HG03432 (cell line): ENCODE measurements around the gene GEN1.

Source experiments
- ATAC-seq: cut with Tn5 transposase; IDR thresholded peaks from one replicate; pipeline ENCODE4 v1.9.1; 2021; ENCODE audit warnings: mild to moderate bottlenecking, moderate library complexity; ENCODE audit not compliant: unreplicated experiment

GEN1 gene

DNA sequence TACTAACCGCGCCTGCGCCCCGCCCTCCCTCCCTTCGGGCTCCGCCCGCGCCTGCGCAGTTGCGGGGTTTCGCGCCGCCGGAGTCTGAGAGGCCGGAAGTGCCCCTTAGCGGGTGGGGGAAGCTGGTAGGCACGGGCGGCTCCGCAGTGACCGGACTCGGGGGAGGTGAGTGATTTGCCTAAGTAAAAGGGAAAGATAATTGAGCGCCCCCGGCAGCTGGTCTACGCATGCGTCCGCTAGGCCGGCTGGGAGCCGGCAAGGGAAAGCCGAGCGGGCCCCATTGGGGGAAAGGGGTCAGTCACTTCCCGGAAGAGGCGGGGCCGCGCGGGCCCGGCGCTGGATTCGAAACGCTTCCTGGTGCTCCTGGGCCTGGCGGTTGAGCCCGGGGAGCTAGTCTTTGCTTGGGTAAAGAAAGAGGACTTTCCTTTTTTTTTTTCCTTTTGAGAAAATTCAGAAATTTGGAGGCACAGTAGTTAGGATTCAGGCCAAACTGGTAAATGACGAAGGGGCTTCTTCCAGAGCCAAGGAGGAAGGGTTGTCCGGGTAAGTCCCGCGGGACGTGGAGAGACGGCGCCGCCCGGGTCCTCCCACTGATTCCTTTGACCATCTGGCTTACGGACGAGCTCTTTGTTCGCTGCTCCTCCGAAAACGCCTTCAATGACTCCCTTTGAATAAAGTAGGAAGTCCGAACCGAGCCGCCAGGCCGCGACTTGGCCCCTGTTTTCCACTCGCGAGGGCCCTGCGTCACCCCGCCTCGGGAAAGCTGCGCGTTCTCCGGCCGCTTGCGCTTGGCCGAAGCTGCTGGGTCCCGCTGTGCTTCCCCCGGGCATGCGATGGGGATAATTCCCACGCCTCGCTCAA, at the start of gene GEN1, which contains the start of gene SMC6:
Gene GEN1, plus strand, starts transcription at position 336 of the 861 bp plus-strand sequence. CDS start 5,806 bp downstream, outside the sequence.
Gene SMC6, minus strand, starts transcription at position 8 of the 861 bp plus-strand sequence. CDS start 7,864 bp downstream, outside the sequence.
- peak; percentile 76 for ATAC-seq

DNA sequence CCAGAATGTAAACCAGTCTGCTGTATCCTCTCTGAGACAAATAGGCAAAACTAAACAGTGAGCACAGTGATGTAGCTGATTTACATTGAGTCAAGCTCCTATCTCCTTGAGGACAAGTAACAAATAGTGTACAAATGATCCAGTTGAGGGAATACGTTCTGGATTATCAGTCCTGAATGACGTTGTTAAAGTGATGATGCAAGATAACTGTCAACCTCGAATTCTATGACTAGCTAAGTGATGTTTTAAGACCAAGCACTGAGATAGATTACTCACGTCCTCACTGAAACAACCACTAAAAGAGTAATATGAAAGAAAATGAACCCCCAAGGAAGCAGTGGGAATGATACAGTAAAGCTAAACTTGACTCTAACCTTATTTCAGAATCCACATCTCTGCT, 47.1 kb upstream of the GEN1 start:
- ATAC-seq = no peak

GRCh38 chr2:17708501-17708900, 45.4 kb upstream of the GEN1 start:
- ATAC-seq = no peak

DNA sequence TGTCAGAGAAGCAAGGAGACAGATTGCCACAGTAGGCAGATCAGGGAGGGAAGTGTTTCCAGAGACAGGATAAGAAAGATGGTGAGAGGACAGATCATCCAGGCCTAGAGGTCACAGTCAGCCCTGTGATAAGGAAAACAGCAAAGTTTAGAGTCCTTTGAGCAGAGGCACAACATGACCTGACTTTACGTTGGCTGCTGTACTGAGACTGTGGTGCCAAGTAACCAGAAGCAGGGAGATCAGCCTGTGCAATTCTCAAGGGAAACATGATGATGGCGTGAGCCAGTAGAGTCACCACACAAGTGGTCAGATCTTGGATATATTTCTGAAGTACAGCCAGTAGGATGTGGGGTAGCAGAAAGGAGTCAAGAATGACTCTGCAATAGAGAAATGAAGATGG, 44.0 kb upstream of the GEN1 start:
- ATAC-seq = no peak

DNA sequence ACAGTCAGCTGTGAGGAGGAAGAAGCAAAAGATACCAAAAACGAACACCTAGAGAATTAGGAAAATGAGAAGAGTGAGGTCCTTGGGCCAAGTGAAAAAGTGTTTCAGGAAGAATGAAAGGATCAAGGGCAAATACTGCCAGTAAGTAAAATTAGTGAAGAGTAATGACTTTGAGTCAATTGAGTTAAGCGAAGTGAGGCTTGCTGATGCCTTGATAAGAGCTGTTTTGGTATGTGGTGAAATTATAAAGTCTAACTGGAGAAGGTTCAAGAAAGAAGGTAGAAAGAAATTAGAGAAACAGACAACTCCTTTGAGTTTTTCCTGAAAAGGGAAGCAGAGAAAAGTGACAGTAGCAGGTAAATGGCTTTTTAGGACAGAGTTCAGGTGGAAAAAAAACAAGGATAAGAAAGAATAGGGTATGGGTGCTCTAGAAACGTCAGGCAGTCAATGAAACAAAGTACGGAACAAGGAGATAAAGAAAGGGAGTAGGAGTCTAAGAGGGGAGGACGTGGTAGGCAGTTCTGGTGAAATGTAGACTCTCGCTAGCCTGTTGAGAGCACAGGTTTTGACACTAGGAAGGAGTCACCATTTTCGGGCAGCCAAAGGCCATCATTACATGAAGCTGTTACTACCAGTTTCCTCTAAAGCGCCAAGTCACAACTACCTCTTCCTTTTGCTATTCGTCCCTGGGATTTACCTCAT, 43.2 kb upstream of the GEN1 start:
- no peak for ATAC-seq

GRCh38 chr2:17713291-17713690, 40.6 kb upstream of the GEN1 start:
- ATAC-seq = no peak

DNA sequence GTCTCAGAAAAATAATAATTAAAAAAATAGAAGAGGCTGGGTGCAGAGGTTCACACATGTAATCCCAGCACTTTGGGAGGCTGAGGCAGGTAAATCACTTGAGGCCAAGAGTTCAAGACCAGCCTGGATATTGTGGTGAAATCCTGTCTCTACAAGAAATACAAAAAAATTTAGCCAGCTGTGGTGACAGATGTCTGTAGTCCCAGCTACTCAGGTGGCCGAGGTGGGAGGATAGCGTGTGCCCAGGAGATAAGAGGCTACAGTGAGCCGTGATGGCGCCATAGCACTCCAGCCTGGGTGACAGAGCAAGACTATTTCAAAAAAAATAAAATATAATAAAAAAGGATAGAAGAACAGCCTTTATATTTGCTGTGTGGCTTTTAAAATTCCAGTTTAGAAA, 36.3 kb upstream of the GEN1 start:
- ATAC-seq = no peak

GRCh38 chr2:17718689-17719088, 35.2 kb upstream of the GEN1 start:
- no peak for ATAC-seq

DNA sequence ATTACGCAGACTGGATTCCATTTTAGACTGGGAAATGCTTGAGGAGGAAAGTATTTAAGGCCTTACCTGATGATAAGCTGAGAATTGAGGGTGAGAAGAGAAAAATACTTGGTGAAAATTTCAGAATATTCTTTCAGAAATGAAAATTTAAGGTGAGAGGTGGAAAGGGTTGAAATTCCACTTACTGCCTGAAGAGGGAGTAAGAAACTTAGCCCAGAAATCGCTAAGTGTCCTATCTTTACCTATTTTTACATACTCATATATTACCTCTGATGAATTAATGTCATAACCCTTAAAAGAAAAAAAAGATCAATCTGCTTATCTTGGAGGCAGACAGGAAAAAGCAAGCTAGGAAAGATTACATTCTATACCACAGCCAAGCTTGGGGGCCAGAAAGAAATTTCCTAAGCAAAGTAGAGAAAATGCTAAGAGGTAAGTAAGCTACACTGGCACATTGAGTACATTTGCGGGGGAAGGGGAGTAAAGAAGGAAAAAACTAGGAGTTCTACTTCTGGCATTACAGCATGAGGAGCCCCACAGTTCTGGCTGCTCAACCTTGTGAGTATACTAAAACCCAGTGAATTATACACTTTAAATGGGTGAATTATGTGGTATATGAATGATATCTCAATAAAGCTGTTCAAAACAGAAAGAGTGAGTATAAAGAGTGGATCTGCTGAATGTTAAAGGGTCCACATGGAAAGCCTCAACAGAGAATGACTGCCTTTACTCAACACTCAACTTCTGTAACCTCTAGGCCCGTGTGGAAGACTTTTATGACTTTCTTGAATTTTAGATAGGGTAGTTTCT, 34.2 kb upstream of the GEN1 start:
- peak; percentile 77 for ATAC-seq

- ATAC-seq = no peak
Measured at GRCh38 chr2:17728210-17728609, 25.7 kb upstream of the GEN1 start.

DNA sequence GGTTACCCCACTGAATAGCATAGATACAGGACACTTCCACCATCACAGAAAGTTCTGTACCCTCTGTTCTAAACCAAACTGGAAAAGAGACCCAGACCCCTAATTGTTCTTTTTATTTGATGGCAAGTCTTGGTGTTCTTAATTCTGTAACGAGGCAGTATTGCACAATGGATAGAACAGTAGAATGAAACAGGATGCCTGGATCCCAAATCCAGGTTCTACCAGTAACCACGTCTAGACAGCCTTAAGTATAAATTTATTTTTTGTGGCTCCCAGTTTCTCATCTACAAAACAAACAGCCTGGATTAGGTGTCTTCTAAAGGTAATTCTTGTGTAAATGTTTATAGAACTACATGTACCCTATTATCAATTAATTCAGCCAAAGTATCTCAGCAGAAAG, 24.1 kb upstream of the GEN1 start:
- no peak for ATAC-seq

DNA sequence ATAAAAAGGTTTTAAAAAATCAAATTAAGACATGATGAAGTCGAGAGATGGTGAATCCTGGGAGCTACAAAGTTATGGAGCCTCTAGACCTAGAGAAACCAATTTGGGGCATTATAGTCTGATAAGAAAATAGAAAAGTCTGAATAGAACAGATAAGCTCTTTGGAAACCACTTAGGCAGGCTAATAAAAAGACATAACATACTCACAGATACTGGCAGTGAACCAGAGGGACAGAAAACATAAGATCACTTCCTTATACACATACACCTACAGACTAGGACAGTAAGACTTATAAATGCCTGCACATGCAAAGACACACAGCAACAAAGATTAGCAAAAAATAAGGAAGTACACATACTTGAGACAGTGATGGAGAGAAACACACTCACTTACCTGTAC, 20.3 kb upstream of the GEN1 start:
- ATAC-seq = no peak

DNA sequence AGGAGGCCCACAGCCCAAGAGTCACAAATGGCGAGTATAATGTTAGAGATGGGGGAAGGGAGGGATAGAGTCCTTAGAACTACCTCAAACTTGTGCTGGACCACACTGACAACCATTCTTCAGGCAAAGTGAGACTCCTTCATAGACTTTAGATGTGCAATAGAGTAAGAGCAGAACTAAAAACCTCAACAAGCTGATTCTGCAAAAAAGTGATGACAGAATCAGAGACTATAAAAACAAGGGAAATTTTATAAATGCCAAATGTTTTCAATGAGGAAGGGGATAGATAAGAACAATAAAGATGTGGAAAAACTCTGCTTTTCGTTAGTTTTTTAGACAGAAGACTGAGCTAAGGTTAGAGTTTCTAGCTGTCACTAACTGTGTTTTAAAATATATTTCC, 18.1 kb upstream of the GEN1 start:
- no peak for ATAC-seq

- no peak for ATAC-seq
Measured at GRCh38 chr2:17736989-17737388, 16.9 kb upstream of the GEN1 start.

- no peak for ATAC-seq
Measured at GRCh38 chr2:17740203-17740602, 13.7 kb upstream of the GEN1 start.

- no peak for ATAC-seq
Measured at GRCh38 chr2:17747684-17748452, 6.1 kb upstream of the GEN1 start.

DNA sequence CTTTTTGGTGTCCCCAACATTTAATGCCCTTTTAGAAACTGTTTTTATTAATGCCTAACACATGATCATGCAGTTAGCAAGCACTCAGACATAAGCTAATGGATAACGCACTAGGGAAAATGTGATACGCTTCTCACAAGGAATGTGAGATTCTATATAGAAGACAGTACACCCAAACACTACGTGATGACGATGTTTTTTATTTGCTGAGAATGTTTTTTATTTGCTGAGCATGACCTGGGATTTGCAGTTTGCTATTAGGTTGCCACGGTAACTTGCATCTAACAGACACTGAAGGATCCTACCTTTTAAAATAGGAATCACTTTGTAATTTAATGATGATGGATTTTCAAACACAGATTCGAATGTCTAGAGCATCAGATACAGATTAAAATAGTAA, 5.2 kb upstream of the GEN1 start:
- no peak for ATAC-seq

- ATAC-seq = peak; percentile 28
Measured at GRCh38 chr2:17749753-17750438, 4.0 kb upstream of the GEN1 start.

DNA sequence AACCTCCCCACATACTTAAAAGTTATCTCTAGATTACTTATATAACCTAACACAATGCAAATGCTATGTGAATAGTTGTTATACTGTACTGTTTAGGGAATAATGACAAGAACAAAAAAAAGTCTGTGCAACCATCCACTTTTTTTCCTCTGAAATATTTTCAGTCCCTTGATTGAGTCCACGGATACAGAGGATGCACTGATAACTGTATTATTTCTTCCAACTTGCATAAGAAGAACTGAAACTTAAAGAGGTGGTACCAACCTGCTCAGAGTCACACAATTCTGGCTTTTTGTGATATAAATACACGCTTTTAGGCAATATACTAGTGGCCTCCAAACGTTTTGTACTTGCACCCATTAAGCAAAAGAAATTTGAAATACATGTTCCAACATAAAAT, 1.7 kb upstream of the GEN1 start:
- ATAC-seq = peak; percentile 13
